ENCODE data around the gene ACTN2.
"Not testable (repeated sequence)": the region's sequence is repeated elsewhere in the genome, so short reads cannot be mapped to it uniquely, and the experiment has no call there.

ACTN2 gene

DNA sequence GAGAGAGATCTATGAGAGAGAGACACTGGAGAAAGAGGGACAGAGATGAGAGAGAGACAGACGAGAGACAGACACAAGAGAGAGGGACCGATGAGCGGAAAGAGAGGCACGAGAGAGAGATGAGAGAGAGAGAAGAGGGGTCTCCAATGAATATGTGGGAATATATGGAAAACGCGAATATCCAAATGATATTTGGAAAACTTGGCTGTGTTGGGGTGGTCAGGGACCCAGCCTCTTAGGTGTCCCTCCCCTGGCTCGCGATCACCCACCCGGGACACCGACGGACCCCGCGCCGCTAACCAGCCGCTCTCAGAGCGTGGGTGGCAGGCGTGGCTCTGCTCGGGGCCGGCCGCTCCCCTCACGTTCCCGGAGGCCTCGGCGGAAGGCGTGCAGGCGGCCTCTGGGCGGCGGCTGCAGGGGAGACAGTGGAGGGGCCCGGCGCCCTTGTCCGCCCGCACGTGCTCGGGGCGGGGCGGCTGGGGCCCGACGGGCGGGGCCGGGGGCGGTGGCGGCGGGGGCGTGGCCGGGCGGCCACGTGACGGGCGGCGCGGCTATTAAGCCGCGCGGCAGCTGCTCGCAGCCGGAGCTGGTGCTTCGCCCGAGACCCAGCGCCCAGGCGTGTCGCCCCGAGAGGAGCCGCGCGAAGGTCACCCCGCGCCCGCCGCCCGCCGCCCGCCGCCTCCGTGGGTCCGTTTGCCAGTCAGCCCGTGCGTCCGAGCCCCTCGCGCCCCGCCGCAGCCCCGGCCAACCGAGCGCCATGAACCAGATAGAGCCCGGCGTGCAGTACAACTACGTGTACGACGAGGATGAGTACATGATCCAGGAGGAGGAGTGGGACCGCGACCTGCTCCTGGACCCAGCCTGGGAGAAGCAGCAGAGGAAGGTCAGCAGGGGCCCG is at the start of gene ACTN2:
TSS of gene ACTN2 (plus strand) at position 583 of the 898 bp plus-strand sequence. CDS start at position 758, 175 bp downstream.
- peak; percentile 74 for DNase-seq

DNA sequence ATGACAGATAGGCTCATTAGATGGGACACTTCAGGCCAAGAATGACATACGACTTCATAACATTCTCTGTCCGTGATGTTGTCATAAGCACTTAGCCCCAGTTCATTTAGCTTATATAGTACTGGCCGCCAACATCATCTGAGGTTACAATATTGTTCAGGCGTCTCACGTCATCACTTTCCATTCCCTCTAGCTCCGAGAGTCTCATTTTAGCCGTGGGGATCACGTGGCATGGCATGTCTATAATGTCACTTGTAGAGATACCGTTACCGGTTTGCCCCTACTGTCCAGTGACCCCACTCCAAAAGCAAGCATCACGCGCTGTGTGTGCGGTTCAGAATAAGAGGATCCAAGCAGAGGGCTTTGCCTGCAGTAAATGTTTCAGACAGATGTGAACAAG is 47.4 kb upstream of the ACTN2 start:
- no peak for DNase-seq

DNA sequence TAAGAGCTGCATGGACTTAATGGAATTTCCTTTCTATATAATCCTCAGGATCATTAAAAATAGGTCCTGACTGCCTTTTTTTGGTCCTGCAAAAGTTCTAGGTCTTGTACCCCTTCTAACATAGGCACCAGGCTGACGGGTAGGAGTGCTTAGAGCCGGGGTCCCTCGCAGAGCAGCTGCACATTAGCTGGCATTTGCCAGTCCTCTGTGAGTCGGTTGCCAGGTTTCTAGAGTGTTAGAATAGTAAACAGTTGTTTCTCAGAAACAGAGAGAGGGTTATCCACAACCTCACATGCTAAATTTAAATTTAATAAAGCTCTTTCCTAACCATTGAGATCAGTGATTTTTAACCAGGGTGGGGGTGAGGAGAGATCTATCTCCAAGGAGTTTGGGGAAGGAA is 46.6 kb upstream of the ACTN2 start:
- no peak for DNase-seq

DNA sequence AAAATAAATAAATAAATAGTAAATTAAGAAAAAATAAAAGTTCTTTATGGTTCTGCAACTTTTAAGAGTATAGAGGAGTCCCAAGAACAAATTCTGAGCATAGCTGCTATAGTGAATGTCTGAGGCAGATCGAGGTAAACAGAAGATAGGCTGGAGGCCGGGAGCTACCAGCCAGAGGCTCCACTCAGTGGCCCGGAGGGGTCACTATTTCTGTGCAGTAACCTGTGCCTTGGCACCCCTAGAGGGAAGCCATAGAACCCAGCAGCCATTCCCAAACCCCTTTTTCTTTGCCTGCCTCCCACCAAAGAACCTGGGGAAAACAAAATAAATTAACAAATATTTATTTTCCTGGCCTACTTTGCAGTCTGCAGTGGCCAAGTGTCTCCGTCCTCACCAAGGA is 43.5 kb upstream of the ACTN2 start:
- no peak for DNase-seq

DNA sequence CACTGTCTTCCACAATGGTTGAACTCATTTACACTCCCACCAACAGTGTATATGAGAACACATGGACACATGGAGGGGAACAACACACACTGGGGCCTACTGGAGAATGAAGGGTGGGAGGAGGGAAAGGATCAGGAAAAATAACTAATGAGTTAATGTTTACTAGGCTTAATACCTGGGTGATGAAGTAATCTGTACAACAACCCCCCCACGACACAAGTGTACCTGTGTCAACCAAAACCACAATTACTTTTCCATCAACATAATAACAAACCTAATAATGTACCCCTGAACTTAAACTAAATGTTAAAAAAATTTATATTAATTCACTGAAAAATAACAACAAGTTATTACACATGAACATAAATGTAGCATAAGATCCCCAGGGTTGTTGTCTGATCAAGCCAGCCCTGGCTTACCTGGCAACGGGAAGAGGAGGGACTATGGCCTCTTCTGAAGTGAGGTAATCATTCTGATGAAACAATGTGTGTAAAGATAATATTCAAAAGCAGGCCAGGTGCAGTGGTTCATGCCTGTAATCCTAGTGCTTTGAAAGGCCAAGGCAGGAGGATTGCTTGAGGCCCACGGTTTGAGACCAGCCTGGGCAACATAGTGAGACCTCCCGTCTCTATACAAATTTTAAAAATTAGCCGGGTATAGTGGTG is 41.2 kb upstream of the ACTN2 start:
- DNase-seq: no peak

DNA sequence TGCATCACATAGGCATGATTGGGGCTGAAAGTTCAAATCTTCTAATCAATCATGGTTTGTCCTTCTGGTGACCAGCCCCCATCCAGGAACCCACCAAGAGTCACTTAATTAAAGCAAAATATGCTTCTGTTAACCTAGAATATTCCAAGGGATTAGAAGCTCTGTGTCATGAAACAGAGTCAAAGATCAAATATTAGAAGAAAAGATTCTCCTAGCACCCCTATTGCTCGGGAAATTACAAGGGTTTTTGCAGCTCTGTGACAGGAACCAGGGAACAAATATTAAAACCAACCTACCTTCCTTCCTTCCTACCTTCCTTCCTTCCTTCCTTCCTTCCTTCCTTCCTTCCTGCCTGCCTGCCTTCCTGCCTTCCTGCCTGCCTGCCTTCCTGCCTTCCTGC is 31.8 kb upstream of the ACTN2 start:
- DNase-seq: no peak

DNA sequence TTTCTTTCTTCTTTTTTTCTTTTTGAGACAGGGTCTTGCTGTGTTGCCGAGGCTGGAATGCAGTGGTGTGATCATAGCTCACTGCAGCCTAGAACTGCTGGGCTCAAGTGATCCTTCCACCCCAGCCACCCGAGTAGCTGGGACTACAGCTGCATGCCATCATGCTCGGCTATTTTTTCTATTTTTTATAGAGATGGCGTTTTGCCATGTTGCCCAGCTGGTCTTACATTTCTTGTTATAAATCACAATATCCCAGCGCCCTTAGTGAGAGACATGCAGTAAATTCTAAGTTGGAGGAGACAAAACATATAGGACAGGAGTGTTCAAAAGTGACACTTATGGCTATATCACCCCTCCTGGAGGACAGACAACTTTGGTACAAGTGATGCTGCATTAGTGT is 31.3 kb upstream of the ACTN2 start:
- DNase-seq: no peak

DNA sequence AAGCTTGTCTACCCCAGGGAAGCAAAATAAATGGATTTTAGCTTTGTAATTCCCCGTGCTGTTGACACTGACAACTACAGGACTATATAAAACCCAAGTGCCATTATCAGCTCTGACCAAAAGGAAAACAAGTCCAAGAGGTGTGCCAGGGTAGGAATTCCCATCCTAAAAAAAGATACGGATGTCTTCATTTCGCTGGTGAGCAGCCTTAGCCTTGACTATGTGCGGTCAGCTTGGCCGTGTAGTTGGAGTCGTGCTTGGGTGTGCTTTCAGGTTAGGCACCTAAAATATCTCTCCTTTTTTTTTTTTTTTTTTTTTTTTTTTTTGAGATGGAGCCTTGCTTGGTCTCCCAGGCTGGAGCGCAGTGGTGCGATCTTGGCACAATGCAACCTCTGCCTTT is 28.9 kb upstream of the ACTN2 start:
- DNase-seq: no peak

DNA sequence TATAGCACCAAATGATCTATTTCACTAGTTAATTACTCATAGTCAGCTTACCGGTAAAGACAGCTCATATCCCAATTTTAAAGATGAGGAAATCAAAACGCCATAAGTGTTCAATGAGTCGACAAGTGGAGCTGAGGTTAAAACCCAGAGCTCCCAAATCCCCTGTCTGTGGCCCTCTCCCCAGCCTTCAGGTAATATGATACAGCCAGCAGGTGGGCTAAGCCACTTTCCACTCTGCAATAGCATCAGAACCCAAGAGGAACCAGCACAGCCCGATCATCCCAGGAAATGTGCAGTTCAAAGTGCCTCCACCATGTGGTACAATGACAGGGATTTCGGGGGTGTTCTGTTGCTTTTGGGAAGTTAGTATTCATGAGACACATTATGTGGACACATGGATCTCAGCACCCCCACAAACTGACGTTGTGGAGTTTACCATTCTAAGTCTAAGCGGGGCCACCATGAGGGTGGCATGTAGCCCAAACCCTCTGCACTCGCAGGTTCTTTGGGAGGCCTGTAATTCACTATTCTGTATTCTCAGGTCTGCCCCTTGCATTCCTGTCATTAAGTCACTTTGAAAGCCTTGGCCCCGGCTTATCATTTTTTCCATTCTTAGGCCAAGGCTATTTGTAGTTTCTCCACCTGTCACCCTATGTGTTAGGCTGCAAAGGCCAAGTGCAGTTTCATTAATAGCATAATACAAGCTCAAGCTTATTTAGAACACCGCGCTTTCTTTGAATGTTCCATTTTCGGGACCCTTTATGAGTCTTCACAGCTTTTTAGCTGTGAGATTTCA is 26.3 kb upstream of the ACTN2 start:
- no peak for DNase-seq

DNA sequence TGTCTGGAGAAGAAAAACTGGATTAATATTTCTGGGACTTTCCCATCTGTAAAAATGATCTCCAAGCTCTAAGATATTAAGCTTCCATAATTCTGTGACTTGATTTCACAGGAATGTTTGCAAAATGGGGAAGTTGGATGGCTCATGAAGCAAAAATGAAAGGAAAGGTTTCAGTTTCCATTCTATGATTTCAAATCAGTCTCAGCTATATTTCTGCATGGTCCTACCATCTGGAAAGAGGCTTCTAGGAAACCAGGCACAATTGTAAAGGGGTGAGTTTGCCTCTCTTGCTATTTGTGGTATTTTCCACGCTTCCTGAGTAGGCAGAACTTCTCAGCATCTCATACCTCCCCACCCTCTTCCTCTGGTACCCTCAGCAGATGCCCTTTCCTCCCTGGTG is 22.4 kb upstream of the ACTN2 start:
- no peak for DNase-seq

DNA sequence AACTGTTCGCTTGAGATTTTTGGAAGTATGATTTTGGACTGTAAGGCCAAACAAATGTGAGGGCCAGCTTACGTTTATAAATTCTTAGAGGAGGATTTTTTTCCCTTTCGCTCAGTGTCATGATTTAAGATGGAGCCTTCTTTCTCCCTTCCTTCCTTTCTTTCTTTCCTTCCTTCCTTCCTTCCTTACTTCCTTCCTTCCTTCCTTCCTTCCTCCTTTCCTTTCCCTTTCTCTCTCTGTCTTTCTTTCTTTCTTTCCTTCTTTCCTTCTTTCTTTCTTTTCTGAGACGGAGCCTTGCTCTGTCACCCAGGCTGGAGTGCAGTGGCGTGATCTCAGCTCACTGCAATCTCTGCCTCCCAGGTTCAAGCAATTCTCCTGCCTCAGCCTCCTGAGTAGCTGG is 17.4 kb upstream of the ACTN2 start:
- not testable (repeated sequence) for DNase-seq

DNA sequence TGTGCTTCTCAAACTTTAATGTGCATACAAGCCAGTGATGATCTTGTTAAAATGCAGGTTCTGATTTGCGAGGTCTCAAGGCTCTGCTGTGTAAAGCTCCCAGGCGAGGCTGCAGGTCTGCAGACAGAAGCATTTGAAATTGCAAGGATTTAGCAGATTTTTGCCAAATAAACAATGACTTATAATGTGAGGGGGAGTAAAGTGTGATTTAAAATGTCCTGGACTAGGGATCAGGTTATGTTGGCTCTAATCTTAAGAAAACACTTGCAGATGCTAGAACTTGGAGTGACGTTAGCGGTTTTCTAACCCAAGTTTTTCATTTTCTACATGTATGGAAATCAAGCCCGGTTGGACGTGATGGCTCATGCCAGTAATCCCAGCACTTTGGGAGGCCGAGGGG is 16.2 kb upstream of the ACTN2 start:
- no peak for DNase-seq

DNA sequence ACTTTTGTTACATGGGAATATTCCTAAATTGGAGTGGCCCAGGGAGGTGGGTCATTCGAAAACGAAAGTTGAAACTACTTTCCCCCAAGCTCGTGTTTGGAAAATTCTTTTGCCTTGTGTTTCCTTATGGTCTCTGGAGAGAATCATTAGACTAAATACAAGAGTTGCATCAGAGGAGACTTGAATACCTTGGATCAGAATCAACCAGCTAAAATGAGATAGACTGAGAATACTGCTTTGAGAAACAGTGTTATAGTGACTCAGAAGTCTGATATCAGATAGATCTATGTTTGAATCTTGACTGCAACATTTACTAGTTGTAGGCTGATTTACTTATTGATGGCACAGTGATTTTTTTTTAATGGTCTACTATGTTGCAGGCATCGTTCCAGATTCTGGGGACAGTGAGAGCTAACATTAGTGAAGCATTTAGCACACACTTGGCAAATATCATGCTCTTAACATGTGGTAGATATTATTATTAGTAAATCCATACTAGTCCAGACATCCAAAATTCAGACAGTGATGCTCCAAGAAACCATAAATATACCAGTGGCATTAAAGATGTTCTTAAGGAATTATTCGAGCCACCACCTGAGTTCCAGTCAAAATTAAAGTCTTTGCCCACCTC is 12.9 kb upstream of the ACTN2 start:
- no peak for DNase-seq

DNA sequence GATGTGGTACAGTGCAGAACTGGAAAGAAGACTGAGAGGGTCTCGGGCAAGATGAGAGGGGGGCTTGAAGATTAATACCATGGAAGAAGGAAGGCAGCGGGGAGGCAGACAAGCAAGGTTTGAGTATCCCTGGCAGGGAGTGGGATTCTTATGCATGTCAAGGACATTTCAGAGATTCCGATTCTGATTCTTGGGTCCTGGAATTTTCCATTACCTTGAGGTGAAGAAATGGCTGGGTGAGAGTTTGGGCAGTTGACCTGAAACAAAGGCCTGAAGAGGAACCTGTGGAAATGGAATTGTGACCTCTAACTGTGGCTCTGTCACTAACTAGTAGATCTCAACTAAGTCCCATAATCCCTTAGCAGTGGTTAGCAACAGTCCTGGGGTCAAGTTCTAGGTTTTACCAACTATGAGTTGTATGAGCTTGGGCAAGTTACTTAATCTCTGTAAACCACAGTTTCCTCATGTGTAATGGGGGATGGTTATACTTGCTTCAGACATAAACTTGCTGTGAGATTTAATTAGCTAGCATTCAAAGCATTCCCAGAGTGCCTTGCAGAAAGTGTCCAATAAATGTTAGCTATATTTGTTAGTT is 8.6 kb upstream of the ACTN2 start:
- peak; percentile 41 for DNase-seq

DNA sequence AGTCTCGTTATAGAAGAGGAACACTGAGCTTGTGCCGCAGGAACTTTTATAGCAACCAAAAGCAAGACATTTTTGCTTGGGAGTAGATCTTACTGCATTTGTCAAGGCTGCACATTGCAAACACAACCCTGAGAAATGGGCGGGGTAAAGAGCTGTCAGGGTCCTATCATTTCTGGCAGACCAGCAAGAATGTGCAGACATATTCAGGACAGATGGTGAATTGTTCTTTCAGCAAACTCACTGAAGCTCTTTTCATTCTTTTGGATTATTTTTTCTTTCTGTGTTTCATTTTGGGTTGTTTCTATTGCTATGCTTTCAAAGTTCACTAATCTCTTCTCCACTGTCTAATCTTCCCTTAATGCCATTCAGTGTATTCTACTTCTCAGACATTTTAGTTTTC is 5.1 kb upstream of the ACTN2 start:
- no peak for DNase-seq

DNA sequence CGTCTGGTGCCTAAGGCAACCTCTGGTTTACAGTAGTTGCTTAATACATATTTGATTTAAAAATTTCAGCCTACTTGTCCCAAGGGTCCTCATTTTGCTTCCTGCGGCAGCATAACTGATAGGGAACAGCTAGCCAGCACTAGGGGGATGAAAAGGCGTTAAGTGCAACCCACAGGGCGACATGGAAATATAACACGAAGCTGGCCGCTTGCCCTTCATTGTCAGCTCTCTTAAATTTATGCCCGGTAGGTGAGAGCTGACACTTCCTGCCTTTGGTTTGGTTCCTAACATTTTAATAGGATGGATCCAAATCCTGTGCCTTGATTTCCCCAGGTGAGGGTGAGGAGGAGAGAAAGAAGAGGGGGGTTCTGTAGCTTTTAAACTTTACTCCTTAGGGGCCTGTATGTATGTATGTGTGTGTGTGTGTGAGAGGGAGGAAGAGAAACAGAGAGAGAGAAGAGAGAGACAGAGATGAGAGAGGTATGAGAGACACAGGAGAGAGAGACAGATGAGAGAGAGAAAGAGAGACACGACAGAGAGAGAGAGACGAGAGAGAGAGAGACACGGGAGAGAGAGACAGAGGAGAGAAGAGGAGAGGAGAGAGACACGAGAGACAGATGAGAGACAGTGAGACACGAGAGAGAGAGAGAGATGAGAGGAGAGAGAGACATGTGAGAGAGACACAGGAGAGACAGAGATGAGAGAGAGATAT is 938 bp upstream of the ACTN2 start:
- DNase-seq: no peak

DNA sequence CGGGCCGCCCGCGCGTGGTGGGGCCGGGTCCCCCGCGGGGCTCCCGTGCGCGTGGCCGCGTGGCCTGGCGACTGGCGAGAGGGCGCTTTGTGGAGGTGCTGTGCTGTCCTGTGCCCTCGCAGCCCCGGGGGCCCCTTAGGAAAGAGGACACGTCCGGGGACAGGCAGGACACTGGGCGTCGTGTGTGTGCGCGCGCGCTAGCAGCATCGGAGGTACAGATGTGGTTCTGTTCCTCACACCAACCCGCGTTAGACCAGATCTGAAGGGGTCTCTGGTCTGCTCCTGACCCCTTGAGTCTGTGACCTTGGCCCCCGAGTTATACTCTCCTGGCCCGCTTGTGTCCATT is 489 bp downstream of the ACTN2 start:
- DNase-seq: no peak

DNA sequence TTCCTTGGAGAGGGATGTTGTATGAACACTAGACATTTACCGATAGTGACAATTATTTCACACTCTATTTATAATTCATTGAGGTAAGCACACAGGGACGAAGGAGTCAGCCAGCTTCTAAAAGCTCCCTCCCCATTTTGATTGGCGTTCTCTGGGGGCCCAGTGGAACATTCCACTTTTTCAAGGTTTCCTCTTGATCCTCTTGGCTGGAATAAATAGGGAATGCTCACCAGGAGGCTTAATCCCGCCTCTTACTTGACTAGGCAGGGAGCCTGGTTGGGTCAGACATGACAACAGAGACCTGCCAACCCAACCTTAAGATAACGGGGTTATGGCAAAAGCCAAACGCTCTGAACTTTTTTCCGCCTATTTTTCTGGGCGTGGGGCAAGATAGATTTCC is 974 bp downstream of the ACTN2 start:
- DNase-seq: no peak

DNA sequence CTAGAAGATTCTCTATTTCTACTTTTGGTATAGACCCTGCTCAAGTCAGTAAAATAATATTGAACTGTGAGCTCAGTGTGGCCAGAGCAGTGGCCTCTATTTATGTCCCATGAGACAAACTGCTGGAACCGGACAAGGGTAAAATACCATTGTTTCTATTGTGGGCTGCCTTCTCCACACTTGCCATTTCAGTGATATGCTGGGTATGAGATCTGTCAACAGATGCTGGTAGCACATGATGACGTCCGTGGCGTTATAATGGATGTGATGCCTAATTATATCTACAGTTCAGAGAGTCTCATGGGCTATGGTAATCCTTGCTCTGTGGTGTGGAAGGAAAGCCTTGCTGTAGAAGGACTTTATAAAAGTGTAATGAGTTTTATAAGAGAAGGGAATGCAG is 2.4 kb downstream of the ACTN2 start:
- no peak for DNase-seq

DNA sequence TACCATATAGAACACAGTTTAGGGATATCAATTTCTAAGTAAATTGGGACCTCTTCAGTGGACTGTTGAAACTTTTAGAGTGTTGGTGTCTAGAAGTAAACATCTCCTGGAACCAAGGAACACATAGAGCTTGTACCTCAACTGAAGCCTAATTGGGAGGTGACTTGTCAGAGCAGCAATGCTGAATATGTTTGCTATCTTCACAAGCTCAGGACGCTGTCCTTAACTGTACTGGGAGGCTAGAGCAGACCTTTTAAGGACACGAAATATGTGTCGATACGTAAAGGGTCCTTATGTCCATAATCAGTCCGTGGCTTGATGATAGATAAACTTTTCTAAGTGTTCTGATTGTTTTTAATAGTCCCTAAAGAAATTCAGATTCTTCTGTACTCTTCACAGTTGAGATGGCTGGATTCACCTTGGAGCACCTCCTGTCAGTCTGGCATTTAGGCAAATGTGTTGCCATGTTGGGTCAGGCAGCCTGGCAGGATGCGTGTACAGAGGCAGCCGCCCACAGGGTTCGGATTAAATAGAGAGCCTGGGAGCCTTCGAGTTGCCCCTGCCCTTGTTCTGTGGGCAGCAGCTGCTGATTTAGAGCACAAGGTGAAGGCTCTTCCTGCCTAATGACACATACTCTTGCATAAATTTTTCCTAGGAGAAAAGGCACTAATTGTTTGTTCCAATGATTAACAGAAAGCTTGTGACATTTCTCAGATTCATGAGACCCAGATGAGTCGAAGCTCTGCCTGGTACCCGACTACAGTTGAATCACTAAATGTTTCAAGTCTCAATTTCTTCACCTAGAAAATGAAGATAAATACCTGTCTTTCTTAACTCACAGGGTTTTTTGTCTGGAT is 3.6 kb downstream of the ACTN2 start:
- no peak for DNase-seq

DNA sequence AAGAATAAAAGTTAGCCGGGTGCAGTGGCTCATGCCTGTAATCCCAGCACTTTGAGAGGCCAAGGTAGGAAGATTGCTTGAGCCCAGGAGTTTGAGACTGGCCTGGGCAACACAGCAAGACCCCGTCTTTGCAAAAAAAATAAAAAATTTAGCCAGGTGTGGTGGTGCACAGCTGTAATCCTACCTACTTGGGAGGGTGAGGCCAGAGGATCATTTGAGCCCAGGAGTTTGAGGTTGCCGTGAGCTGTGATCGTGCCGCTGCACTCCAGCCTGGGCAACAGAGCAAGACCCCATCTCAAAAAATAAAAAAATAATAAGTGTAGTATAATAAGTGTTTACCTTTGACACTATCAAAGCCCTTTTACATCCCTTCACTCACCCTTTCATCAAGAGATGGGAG is 5.0 kb downstream of the ACTN2 start:
- no peak for DNase-seq
